Thyroid gland (tissue), 4 donors: ENCODE data around the gene FNDC11. TPM values are rescaled to one million over a fixed set of nuclear protein-coding genes. Genes with fewer than 3 reads are reported as not detected.

Experiments
- DNase-seq, 2 donors: peaks; one replicate each; pipeline ENCODE4 v3.0.0-alpha.2; 2019
- H3K27ac ChIP-seq, 3 donors: fragments of 200-600 bp; sonication (generic); 1 replicate in 2 of 3; 2 replicates in 1 of 3; pipeline ENCODE4 v1.5.1; 2016 to 2019; ENCODE audit warnings: mild to moderate bottlenecking in 1 of 3, moderate library complexity in 1 of 3
- H3K27me3 ChIP-seq: fragments of 200-600 bp; sonication (generic); one replicate; pipeline ENCODE4 v1.5.1; 2019
- H3K36me3 ChIP-seq, 2 donors: fragments of 200-600 bp; sonication (generic); one replicate each; pipeline ENCODE4 v1.5.1; 2016 to 2019
- H3K4me1 ChIP-seq, 2 donors: fragments of 200-600 bp; sonication (generic); one replicate each; pipeline ENCODE4 v1.5.1; 2017 to 2019
- H3K4me3 ChIP-seq, 3 donors: fragments of 200-600 bp; sonication (generic); replicated peaks in 1 of 3; 1 replicate in 2 of 3; 2 replicates in 1 of 3; pipeline ENCODE4 v1.5.1; 2016; ENCODE audit warnings: mild to moderate bottlenecking in 1 of 3
- H3K9me3 ChIP-seq: fragments of 200-600 bp; sonication (generic); one replicate; pipeline ENCODE4 v1.5.1; 2017
- CTCF ChIP-seq, 6 experiments: fragments of 200-600 bp in 3 of 6; fragments of 450-650 bp in 3 of 6; sonication (generic) in 3 of 6; IDR thresholded peaks; one replicate each; pipeline ENCODE4 v1.5.1; 2016 to 2019; ENCODE audit warnings: antibody characterized with exemption in 6 of 6, mild to moderate bottlenecking in 2 of 6, inconsistent platforms in 1 of 6, moderate library complexity in 1 of 6
- POLR2A ChIP-seq, 2 donors: fragments of 450-650 bp; IDR thresholded peaks; one replicate each; pipeline ENCODE4 v1.6.1; 2017; ENCODE audit warnings: antibody characterized with exemption in 2 of 2, mild to moderate bottlenecking in 2 of 2, moderate library complexity in 1 of 2
- WGBS, 2 donors: methylation state at CpG; one replicate each; pipeline ENCODE4 v1.1.5; 2017; 5-methylcytosine and 5-hydroxymethylcytosine counted together
- intact Hi-C: fragments of 100-400 bp; cut with DNase I; formaldehyde crosslinking; loops from one replicate; pipeline ENCODE4 v1.15.1; 2023
- total RNA-seq, 4 donors: library from RNA; depleted of rRNA; stranded (reverse); fragments of >200 nt; gene quantifications; one replicate each; pipeline ENCODE4 v1.2.3, GENCODE V29; 2016

Gene FNDC11
- total RNA-seq, 4 donors from 2014 or later = 0.39 to 0.89 (median 0.40) TPM; not detected in 1

GRCh38 chr20:63533871-63534393, 20.0 kb upstream of the FNDC11 start:
- intact Hi-C loops = loop anchor here (10.0 kb wide), 2 partner anchors 251 to 531 kb away; partner anchors contain the start of gene TCEA2
- Histone ChIP-seq H3K36me3 (no peaks in the 10 kb centered on the region), H3K9me3 (no peaks in the 10 kb centered on the region), H3K27me3 (no peaks in the 10 kb centered on the region), H3K27ac (no peak overlapping the region), H3K4me1 (peaks cover 10 to 18% of the 10 kb centered on the region in 2 donors), H3K4me3 (no peak overlapping the region)
- DNase-seq = no peak
- TF ChIP-seq CTCF (IDR thresholded peaks at IDR 0.05) (no peak), POLR2A (IDR thresholded peaks at IDR 0.05) (no peak)
- 57 to 73% methylated on average over 7 to 14 of the region's 28 CpGs for WGBS, 2 donors

DNA sequence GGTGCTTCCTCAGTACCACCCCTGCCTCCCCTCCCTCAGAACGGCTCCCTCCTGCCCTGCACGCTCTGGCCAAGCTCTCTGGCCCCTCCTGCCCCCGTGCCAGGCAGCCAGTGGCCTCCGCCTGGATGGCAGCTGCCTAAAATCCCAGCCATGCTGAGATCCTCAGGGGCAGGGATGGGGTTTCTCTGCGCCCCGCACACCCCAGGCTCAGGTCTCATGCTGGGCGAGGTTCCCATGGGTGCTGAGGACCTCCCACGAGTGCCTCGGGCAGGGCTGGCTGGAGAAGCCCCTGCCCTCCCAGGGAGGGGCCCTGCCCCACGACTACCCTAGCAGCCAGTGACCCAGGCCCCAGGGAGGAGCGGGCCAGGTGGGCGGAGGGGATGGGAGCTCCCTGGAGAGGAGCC, 19.5 kb upstream of the FNDC11 start:
- no peak for TF ChIP-seq POLR2A (IDR thresholded peaks at IDR 0.05)
- TF ChIP-seq CTCF (IDR thresholded peaks at IDR 0.05) = no peak
- no peaks in the 10 kb centered on the region for H3K9me3 ChIP-seq
- no peak overlapping the region for H3K27ac ChIP-seq
- no peaks in the 10 kb centered on the region for H3K36me3 ChIP-seq
- no peak overlapping the region for H3K4me3 ChIP-seq
- 67% methylated on average over 3 of the region's 12 CpGs; no CpG with 5 or more reads in 1 of the 2 donors for WGBS, 2 donors
- peaks cover 11 to 21% of the 10 kb centered on the region in 2 donors for H3K4me1 ChIP-seq
- no peak for DNase-seq
- no peaks in the 10 kb centered on the region for H3K27me3 ChIP-seq
- intact Hi-C loops = loop anchor here (10.0 kb wide), 2 partner anchors 250 to 530 kb away; partner anchors contain the start of gene TCEA2

GRCh38 chr20:63534831-63535651, 18.9 kb upstream of the FNDC11 start:
- H3K27ac ChIP-seq = no peak overlapping the region
- no peaks in the 10 kb centered on the region for H3K9me3 ChIP-seq
- 69 to 80% methylated on average over 24 to 26 of the region's 49 CpGs for WGBS, 2 donors
- H3K4me1 ChIP-seq = peaks cover 11 to 21% of the 10 kb centered on the region in 2 donors
- no peak for DNase-seq
- H3K36me3 ChIP-seq = no peaks in the 10 kb centered on the region
- no peak for TF ChIP-seq POLR2A (IDR thresholded peaks at IDR 0.05)
- H3K27me3 ChIP-seq = no peaks in the 10 kb centered on the region
- no peak overlapping the region for H3K4me3 ChIP-seq
- intact Hi-C loops = loop anchor here (5.0 to 10.0 kb wide), 4 partner anchors 207 to 530 kb away; partner anchors contain the start of genes ABHD16B and TCEA2

DNA sequence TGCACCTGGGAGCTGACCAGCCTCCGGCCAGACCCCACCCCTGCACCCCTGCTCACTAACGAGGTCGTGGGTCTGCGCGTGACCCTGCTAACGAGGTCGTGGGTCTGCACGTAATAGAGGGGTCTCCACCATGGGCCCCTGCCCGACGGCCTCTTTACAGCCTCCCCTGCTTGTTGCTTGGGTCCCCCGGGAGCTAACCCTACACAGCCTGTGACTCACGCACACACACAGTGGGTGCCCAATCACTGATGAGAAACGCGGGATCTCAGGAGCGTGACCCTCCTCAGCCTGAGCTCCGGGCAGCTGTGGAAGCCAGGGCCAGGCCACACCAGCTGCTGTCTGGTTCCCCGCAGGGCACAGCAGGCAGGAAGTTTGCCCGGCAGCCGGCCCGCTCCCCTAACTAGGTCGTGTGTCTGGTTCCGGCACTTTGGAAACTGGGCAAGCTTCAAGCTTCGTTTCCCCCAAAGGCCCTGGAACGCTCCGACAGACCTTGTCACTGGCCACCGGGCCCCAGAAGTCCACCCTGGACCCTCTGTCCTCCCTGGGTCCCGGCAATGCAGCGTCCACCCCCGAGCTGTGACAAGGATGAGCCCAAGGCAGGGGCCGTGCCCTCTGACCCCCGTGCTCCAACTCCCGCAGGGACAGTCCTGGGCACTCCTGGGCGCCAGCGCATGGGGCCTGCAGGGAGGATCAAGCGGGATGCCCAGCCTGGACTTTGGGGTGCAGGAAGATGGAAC, 17.6 kb upstream of the FNDC11 start:
- H3K27ac ChIP-seq = no peak overlapping the region
- peaks cover 11 to 21% of the 10 kb centered on the region in 2 donors for H3K4me1 ChIP-seq
- no peaks in the 10 kb centered on the region for H3K9me3 ChIP-seq
- intact Hi-C loops = loop anchor here (2.0 to 10.0 kb wide), 5 partner anchors 206 to 528 kb away; partner anchors contain the start of genes ABHD16B and TCEA2
- TF ChIP-seq CTCF (IDR thresholded peaks at IDR 0.05) (no peak), POLR2A (IDR thresholded peaks at IDR 0.05) (no peak)
- H3K27me3 ChIP-seq = no peaks in the 10 kb centered on the region
- DNase-seq = no peak
- H3K4me3 ChIP-seq = no peak overlapping the region
- 59 to 73% methylated on average over 17 to 33 of the region's 35 CpGs for WGBS, 2 donors
- no peaks in the 10 kb centered on the region for H3K36me3 ChIP-seq

DNA sequence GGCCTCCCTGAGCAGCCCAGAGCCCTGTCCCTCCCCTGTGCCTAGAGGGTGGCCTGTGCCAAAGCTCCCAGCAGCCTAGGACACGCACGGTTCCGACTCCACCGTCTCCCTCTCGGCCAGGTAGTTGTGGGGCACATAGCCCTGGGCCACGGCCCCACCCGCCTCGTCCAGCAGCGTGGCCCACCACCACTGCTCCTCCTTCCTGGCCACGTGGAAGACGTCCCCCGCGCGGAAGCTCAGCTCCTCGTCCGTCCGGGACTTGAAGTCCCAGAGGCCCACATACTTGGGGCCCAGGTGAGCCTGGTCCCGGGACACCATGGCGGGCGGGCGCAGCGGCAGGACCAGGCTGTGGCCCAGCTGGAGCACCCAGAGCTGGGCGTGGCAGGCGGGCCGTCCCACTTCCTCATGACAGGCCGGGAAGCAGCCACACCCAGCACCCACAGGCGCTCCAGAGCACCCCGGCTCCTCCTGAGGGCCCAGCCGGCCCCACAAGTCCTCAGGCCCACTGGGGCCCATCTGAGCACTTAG, 16.9 kb upstream of the FNDC11 start, which contains the start of gene PTK6:
PTK6 (minus strand) TSS at position 380 of the 528 bp plus-strand sequence; CDS start at position 318, 62 bp downstream.
- H3K9me3 ChIP-seq = no peaks in the 10 kb centered on the region
- H3K27me3 ChIP-seq = no peaks in the 10 kb centered on the region
- no peaks in the 10 kb centered on the region for H3K36me3 ChIP-seq
- H3K4me1 ChIP-seq = peaks cover 11 to 21% of the 10 kb centered on the region in 2 donors
- H3K27ac ChIP-seq = peak within 1 kb of the TSS; percentile 62 to 76 (median 72)
- TF ChIP-seq POLR2A (IDR thresholded peaks at IDR 0.05) (no peak), CTCF (IDR thresholded peaks at IDR 0.05) (no peak)
- WGBS, 2 donors = 90 to 93% methylated on average over 14 to 28 of the region's 29 CpGs
- no peak for DNase-seq
- intact Hi-C loops = loop anchor here (2.0 to 10.0 kb wide), 5 partner anchors 205 to 528 kb away; partner anchors contain the start of genes ABHD16B and TCEA2
- peak within 1 kb of the TSS in 1 of 3 donors; percentile 16 for H3K4me3 ChIP-seq
